Measurements from ENCODE around the gene COLEC12. TPM values are rescaled to one million over a fixed set of nuclear protein-coding genes. Genes with fewer than 3 reads are reported as not detected.

The COLEC12 gene
- polyA plus RNA-seq, 3 donors, result 0.21 to 0.47 (median 0.35) TPM

GRCh38 chr18:346600-346999, 153.9 kb downstream of the COLEC12 start:
- H3K4me2 ChIP-seq (replicated peaks; ENCODE audit: extremely low read depth, low read length, poor library complexity, severe bottlenecking), result no peak overlapping the region
- H4K20me1 ChIP-seq (ENCODE audit: insufficient read depth, low read length), result no peaks in the 10 kb centered on the region
- no peak overlapping the region for H3K27ac ChIP-seq (ENCODE audit: low read depth in 1 of 2, low read length in 2 of 2)
- no peaks in the 10 kb centered on the region for H3K36me3 ChIP-seq (replicated peaks in 1 of 2; ENCODE audit: control insufficient read depth in 1 of 2, insufficient read depth in 2 of 2, low read length in 2 of 2)
- intact Hi-C loops (cut with micrococcal nuclease), result no loop called here
- peaks cover 3 to 12% (median 7%) of the 10 kb centered on the region in 7 donors for H3K9me3 Mint-ChIP-seq
- H3K9ac ChIP-seq (ENCODE audit: insufficient read depth, low read length, poor library complexity, severe bottlenecking), result no peak overlapping the region
- H3K4me1 ChIP-seq (ENCODE audit: control insufficient read depth in 1 of 2, insufficient read depth in 2 of 2, low read length in 2 of 2), result peaks cover 5 to 6% of the 10 kb centered on the region in 2 donors
- H3K79me2 ChIP-seq (ENCODE audit: insufficient read depth, low read length), result no peaks in the 10 kb centered on the region
- WGBS (ENCODE audit: insufficient coverage), result 93% methylated on average over 10 of the region's 10 CpGs
- H2AFZ ChIP-seq (ENCODE audit: insufficient read depth, low read depth, low read length, poor library complexity, severe bottlenecking), result no peak overlapping the region
- H3K36me3 Mint-ChIP-seq, result no peaks in the 10 kb centered on the region
- no peak overlapping the region for H3K4me3 Mint-ChIP-seq
- peaks cover 14% of the 10 kb centered on the region for H3K4me1 Mint-ChIP-seq
- H3K4me3 ChIP-seq (replicated peaks in 1 of 3; ENCODE audit: low read depth in 2 of 3, low read length in 3 of 3), result no peak overlapping the region
- H3K9me3 ChIP-seq (replicated peaks in 1 of 2; ENCODE audit: control insufficient read depth in 1 of 2, insufficient read depth in 1 of 2, low read length in 2 of 2), result peaks cover 0 to 3% of the 10 kb centered on the region in 2 donors
- no peaks in the 10 kb centered on the region for H3K27me3 Mint-ChIP-seq (ENCODE audit: low read depth in 3 of 3)
- H3K27me3 ChIP-seq (ENCODE audit: control insufficient read depth in 2 of 2, insufficient read depth in 2 of 2, low read length in 2 of 2), result no peaks in the 10 kb centered on the region
- no peak overlapping the region for H3K27ac Mint-ChIP-seq
- no peak for DNase-seq
- TF ChIP-seq, protein P1, sequence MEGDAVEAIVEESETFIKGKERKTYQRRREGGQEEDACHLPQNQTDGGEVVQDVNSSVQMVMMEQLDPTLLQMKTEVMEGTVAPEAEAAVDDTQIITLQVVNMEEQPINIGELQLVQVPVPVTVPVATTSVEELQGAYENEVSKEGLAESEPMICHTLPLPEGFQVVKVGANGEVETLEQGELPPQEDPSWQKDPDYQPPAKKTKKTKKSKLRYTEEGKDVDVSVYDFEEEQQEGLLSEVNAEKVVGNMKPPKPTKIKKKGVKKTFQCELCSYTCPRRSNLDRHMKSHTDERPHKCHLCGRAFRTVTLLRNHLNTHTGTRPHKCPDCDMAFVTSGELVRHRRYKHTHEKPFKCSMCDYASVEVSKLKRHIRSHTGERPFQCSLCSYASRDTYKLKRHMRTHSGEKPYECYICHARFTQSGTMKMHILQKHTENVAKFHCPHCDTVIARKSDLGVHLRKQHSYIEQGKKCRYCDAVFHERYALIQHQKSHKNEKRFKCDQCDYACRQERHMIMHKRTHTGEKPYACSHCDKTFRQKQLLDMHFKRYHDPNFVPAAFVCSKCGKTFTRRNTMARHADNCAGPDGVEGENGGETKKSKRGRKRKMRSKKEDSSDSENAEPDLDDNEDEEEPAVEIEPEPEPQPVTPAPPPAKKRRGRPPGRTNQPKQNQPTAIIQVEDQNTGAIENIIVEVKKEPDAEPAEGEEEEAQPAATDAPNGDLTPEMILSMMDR (IDR thresholded peaks at IDR 0.05), result no peak

GRCh38 chr18:341102-341501, 159.4 kb downstream of the COLEC12 start:
- H3K4me3 Mint-ChIP-seq, result no peak overlapping the region
- peaks cover 39% of the 10 kb centered on the region for H3K4me1 Mint-ChIP-seq

More at GRCh38 chr18:341102-341501, 159.4 kb downstream of the COLEC12 start:
- peaks cover 0 to 6% (median 3%) of the 10 kb centered on the region in 7 donors for H3K9me3 Mint-ChIP-seq
- Histone ChIP-seq H3K36me3 (replicated peaks in 1 of 2; ENCODE audit: control insufficient read depth in 1 of 2, insufficient read depth in 2 of 2, low read length in 2 of 2) (no peaks in the 10 kb centered on the region), H3K9me3 (replicated peaks in 1 of 2; ENCODE audit: control insufficient read depth in 1 of 2, insufficient read depth in 1 of 2, low read length in 2 of 2) (peaks cover 0 to 3% of the 10 kb centered on the region in 2 donors), H4K20me1 (ENCODE audit: insufficient read depth, low read length) (no peaks in the 10 kb centered on the region), H3K27ac (ENCODE audit: low read depth in 1 of 2, low read length in 2 of 2) (no peak overlapping the region), H2AFZ (ENCODE audit: insufficient read depth, low read depth, low read length, poor library complexity, severe bottlenecking) (no peak overlapping the region), H3K9ac (ENCODE audit: insufficient read depth, low read length, poor library complexity, severe bottlenecking) (no peak overlapping the region), H3K4me2 (replicated peaks; ENCODE audit: extremely low read depth, low read length, poor library complexity, severe bottlenecking) (no peak overlapping the region), H3K27me3 (ENCODE audit: control insufficient read depth in 2 of 2, insufficient read depth in 2 of 2, low read length in 2 of 2) (no peaks in the 10 kb centered on the region), H3K4me1 (ENCODE audit: control insufficient read depth in 1 of 2, insufficient read depth in 2 of 2, low read length in 2 of 2) (peaks cover 29 to 30% of the 10 kb centered on the region in 2 donors), H3K4me3 (replicated peaks in 1 of 3; ENCODE audit: low read depth in 2 of 3, low read length in 3 of 3) (no peak overlapping the region), H3K79me2 (ENCODE audit: insufficient read depth, low read length) (no peaks in the 10 kb centered on the region)
- H3K36me3 Mint-ChIP-seq, result peaks cover 0 to 4% of the 10 kb centered on the region in 2 donors
- no peak for DNase-seq
- TF ChIP-seq, protein P1 (IDR thresholded peaks at IDR 0.05), result no peak
- H3K27me3 Mint-ChIP-seq (ENCODE audit: low read depth in 3 of 3), result peaks cover 0 to 1% (median 1%) of the 10 kb centered on the region in 3 donors
- no peak overlapping the region for H3K27ac Mint-ChIP-seq
- intact Hi-C loops (cut with micrococcal nuclease), result no loop called here
- no CpG with 5 or more reads among the region's 3 CpGs for WGBS (ENCODE audit: insufficient coverage)

Measured in CD14-positive monocyte (primary cell).